ENCODE data around the gene CWC27.

CWC27 gene, protein sequence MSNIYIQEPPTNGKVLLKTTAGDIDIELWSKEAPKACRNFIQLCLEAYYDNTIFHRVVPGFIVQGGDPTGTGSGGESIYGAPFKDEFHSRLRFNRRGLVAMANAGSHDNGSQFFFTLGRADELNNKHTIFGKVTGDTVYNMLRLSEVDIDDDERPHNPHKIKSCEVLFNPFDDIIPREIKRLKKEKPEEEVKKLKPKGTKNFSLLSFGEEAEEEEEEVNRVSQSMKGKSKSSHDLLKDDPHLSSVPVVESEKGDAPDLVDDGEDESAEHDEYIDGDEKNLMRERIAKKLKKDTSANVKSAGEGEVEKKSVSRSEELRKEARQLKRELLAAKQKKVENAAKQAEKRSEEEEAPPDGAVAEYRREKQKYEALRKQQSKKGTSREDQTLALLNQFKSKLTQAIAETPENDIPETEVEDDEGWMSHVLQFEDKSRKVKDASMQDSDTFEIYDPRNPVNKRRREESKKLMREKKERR

DNA sequence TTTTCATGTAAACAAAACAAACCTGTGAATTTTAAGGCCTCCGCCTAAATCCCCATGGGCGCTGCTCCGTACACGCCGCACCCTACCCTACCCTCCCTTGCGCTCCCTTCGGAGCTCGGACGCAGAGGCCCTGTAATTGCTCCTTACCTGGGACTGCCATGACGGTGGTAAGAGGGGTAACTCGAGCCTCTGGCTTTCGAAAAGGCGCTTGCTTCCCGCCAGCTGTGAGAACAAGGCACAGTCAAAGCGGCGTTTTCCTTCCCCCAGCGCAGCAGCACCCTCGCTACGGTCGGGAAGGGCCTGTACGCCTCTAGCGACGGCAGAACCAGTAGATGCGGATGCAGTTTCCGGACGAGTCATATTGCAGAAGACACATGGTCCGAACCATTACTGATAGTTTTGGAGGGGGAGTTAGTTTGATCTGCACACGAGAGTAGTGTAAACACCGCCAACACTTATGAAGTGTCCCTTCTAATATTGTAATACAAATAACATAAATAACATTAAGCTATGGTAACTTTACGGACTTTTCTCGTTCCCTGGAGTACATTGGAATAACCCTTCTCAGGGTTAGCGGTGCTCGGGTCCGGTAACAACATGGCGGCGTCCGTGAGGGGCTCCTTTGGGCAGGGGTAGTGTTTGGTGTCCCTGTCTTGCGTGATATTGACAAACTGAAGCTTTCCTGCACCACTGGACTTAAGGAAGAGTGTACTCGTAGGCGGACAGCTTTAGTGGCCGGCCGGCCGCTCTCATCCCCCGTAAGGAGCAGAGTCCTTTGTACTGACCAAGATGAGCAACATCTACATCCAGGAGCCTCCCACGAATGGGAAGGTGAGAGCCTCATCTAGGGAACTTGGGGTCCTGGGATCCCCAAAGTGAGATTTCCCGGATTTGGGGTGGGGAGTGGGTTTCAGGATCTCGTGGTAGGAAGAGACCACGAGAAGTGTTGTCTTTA is at the start of gene CWC27, which contains the start of gene SREK1IP1:
Gene CWC27 (plus strand): TSS at position 573 of the 955 bp plus-strand sequence. CDS start 217 bp downstream, at position 790.
Gene SREK1IP1 (minus strand): TSS at position 334 of the 955 bp plus-strand sequence. CDS start 174 bp downstream, at position 160.
- peak; percentile 82 to 90 for DNase-seq

DNA sequence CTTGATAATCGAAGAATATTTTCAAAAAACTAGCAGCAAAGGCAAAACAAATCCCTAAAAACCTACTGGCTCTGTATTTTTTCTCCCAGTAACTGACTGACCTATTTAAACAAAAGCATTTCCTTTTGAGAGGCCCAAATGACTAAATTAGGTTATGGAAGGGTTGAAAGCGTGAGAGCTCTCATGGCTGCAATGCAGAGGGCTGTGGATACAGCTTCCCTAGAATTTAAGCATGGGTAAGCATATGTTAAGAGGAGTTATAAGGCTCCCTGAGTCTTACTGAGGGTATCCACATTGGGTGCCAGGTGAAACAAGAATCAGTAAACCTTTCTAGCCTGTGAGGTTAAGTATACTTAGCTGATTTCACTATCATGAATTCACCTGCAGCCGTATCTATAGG is 46.1 kb upstream of the CWC27 start:
- no peak for DNase-seq

DNA sequence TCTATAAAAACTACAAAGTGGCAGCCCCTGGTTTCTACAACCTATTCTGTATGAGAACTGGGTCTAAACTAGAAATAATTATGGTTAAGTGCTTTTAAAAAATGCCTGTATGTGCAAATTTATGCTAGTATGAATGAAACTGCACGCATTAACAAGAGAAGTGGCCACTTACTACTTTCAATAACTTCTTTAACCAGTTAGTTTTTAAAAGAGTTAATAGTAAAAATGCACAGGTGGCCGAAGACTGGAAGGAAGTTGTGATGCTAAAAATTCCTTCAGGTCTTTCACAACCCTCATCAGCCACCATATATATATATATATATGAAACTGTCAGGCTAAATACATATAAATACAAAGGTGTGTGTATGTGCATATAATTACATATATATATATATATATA is 41.6 kb upstream of the CWC27 start:
- no peak for DNase-seq

DNA sequence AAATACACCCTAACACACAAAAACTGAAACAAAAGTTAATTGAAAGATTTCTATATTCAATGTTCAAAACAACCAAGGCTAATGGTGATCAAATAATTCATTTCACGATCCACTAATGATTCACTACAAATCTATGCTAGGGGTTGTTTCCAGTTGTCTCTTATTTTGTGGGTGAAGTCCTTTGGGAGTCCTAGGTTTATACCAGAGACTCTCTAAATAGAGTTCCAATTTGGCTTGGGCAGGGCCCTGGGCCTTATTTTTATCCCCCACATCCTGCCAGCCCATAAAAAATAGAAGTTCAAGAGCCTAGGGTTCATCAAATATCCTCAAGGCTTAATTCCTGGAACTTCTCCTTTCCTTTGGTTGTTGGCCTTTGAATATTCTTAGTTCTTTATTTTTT is 26.3 kb upstream of the CWC27 start:
- no peak for DNase-seq

DNA sequence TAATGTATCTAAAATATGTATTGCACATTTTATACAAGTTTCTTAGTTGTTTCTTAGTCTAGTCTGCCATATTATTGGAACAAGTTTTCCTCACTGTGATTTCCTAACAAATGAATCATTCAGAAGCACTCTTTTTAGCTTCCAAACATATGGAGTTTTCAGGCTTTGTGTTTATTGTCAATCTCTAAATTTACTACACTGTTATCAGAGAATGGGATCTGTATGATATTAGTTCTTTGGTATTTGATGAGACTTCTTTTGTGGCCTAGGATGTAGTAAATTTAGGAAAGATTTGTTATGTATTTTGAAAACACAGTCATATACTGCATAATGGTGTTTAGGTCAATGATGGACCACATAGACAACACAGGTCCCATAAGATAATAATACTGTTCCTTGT is 25.9 kb upstream of the CWC27 start:
- no peak for DNase-seq

DNA sequence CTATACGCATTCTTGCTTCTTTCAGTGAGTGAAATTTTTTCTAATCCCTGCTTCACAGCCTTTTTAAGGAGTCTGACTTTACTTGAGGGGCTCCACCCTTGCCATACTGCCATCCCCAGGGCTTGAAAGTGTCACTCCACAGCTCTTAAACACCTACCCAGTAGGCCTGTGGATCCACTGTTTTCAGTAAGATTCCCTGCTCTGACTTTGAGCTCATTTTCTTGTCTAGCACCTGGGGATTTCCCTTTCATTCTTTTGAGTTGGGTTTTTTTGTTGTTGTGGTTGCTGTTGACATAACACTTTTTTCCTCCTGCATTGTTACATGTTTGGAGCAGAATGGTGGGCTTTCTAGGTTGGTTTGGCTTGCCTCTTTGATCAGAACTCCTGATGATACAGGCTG is 23.8 kb upstream of the CWC27 start:
- no peak for DNase-seq

DNA sequence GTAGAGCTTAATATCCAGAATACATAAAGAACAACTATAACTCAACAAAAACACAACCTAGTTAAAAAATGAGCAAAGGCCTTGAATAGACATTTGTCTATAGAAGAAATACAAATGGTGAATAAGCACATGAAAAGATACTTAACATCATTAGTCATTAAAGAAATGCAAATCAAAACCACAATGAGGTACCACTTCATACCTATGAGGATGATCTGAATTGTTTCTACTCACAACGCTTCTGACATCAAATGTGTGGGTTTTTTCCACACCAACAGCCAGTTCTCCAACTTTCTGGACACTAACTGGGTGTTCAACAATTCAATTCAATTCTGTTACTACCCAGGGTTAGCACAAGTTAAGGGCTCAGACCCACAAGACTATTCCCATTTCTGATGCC is 22.3 kb upstream of the CWC27 start:
- DNase-seq = no peak

DNA sequence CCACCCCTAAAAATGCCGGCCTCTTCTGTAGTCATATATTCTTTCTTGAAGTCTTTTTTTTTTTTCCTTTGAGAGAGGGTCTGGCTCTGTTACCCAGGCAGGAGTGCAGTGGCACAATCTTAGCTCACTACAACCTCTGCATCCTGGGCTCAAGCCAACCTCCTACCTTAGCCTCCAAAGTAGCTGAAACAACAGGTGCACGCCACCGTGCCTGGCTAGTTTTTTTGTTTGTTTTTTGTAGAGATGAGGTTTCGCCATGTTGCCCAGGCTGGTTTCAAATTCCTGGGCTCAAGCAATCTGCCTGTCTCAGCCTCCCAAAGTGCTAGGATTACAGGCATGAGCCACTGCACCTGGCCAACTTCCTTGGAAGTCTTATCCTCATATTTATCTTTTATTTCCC is 19.3 kb upstream of the CWC27 start:
- DNase-seq = no peak

DNA sequence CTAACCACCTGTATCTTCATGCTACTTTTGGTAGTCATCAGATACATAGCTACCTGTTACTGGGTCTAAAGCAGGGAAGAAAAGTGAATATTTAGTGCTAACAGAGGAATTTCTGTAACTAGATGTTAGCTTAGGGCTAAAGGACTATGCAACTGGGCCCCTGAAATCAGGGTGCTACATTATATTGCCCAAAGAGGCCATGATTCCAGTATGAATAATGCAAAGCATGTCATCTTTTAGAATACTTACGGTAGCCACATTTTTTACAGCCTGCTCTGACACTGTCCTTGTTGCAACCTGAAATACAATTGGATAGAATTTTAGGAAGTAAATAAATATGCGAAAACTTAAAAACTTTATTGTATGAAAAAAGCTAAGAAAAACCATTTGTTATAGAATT is 14.7 kb upstream of the CWC27 start:
- no peak for DNase-seq

DNA sequence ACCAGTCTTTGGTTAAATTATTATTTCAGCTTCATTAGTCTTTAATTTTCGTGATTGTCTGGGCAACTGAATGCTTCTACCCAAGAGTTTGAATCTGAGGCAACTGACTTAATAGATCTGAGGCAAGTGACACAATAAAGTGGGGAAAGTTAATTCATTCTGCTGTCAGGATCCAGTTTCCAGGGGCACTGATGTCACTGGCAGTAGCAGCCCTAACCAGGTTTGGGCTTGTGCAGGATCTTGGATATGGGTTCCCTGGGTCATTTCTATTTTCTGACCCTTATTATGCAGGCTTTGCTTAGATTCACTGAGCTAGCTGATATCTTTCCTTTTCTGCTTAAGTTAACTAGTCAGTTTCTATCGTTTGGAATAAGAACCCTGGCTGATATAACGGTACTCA is 9.8 kb upstream of the CWC27 start:
- no peak for DNase-seq

DNA sequence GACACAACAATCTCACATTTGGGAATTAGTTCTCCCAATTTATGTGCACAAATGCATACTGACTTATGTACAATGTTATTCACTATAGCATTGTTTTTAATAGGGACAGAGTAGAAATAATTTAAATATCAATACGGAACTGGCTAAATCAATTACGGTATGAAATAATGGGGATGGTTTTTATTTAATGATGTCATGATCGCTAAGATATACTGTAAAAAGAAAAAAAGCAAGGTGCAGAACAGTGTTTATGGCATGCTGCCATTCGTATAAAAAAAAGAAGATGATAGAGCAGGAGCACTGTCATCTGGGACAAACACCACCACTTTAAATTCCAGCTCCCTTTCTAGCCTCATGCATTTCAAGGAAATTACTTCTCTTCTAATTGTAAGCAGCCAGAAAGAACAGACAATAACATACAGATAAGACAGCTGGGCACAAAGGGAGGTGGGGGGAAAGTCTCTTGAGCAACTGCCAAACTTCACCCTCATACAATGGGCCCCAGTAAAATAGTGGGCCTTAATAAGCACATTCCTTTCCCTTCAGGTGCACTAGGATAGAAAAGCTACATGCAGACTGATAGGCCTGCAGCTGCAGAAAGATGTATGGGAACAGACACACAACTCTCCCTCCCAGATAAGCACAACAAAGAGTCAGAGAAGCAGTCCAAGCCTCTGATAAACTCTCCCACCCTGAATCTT is 8.6 kb upstream of the CWC27 start:
- no peak for DNase-seq

DNA sequence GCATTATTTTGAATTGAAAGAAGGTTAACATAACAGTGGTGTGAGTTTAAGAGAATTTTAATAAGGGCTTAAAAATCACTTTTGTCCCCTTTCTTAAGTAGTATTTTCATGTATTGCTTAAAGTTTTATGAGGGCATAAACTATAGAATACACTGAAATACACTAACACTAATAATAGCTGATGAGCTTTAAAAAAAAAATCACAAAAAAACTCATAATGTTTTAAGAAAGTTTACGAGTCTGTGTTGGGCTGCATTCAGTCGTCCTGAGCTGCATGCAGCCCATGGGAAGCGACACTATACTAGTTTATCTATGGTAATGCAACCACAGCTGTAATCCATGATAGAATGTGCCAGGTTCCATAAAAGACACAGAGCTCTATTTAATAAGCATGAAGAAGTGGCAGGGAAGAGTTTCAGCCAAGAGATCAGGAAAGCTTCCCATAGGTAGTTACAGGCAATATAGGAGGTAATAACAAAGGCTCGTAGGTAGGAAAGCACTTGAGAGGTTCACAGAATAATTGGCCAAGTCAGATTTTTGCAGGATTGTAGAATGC is 4.7 kb upstream of the CWC27 start:
- DNase-seq = no peak

DNA sequence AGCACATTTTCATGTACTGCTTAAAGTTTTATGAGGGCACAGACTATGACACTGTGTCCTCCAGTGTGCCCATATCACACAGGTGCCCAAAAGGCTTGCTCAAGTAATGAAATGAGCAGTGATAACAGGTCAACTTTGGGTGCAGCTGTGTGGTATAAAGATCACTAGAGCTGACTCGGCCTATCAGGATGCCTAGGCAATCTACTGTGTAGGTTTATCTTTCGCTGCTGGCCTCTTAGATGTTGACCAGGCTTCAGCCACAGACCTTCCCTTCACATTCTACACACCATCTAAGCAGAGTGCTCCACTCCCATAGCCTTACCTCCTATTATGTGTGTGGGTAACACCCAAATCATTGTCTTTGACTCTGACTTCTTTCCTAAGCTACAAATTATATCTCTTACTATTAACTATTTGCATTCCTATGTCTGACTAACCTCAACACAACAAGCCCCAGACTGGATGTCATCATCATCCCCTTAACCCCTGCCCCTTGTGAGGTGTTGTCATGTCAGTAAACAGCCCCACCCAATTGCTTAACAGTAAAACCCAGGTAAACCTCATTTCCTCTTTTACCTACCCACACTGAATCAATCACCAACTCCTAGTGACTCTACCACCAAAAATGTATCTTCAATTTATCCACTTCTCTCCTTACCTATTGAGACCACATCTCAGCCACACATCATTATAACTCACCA is 2.8 kb upstream of the CWC27 start:
- DNase-seq = no peak

DNA sequence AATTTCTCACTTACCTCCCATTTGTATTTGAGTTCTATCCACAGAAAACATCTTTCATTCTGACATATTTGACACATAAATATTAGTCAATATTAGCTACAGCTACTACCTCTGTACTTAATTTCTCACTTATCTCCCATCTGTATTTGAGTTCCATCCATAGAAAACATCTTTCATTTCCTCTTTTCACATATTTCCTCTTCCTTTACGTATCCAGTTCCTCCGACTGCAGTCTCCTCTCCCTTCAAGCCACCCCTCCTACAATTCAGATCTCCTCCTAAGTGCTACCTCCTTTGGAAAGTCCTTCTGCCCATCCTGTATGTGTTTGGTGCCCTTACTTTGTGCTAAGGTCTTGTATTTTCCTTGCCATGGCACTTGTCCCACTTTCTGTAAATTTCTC is 1.8 kb upstream of the CWC27 start:
- DNase-seq = no peak

DNA sequence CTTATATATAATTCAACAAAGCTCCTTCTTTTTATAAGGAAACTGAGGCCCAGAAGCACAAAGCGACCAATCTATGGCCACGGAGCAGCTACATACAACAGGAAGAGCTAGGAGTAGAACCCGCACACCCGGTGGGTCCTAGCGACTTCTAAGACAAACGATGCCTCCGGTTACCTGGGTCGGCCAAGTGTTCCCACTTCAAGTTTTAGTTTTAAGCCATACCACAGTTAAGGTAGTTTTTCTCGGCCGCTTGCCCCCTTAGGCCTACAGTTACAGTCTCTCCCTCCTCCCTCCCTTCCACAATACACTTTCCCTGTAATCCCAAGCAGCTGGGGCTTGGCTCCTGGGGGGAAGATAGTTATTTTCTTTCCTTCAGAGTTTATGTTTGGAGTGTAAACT is 772 bp upstream of the CWC27 start:
- DNase-seq = no peak

DNA sequence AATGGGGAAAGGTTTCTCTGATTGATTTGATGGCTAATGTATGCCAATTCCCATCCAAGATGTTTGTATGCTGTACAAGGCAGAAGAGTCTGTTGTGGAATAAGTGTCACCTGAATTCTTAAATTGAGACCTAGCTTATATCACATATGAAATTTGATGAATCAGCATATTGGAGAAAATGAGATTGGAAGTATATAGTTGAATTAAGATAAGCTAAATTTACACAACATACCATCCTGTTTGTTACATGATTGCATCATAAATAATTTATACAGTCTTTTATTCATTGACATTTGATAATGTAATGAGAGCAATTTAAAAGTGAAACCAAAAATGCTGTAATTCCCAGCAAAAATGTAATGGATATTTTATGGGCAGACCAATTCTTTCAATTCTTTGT is 1.1 kb downstream of the CWC27 start:
- no peak for DNase-seq

DNA sequence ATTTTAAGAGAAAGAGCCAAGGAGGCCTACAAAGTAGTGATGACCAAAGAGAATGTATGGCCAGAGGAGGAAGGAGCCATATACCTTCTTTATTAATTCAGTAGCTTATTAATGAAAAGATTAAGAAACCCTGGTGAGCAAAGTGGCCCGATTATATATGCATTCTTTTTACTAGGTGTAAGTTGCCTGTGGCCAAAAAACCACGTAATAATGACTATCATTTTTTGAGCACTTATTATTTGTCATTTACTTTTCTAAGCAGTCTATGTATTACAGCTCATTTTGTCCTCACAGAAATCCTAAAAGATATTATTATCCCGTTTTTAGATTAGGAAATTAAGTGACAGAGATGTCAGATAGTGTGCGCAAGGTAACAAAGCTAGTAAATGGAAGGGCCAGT is 3.0 kb downstream of the CWC27 start:
- no peak for DNase-seq

DNA sequence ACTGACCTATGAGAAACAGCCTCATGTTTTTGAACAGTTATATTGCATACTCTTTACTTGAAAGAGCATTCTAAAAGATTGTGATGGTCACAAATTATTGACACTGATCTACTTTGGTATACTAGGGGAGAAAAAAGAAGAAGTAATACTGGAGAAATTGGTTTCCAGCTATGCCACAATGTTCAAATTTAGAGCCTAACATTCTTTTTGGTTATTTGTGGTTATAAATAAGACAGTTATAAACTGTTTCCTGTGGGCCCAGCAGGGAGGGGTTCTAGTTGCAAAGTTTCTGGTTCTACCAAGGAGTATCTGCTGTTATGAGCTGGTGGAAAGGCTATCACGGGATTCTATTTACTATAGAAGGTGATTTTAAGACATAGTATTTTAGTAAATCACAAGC is 4.8 kb downstream of the CWC27 start:
- DNase-seq = no peak

DNA sequence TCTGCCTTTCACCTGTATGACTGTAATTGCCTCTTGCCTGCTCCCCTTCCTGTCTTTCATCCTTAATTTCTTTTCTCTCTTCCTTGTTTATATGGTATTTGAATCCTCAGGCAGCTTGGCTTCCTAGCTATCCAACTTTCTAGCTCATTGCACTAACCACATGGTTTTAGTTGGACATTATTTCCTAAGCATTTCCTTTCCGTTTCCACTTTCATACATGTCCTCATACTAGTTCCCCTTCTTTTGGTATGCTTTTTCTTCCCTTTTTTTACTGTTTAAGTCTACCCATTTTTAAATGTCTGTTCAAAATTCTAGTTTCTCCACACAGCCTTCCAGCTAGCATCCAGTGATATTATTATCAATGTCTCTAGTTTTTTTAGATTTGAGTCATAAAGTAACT is 6.6 kb downstream of the CWC27 start:
- DNase-seq = no peak

DNA sequence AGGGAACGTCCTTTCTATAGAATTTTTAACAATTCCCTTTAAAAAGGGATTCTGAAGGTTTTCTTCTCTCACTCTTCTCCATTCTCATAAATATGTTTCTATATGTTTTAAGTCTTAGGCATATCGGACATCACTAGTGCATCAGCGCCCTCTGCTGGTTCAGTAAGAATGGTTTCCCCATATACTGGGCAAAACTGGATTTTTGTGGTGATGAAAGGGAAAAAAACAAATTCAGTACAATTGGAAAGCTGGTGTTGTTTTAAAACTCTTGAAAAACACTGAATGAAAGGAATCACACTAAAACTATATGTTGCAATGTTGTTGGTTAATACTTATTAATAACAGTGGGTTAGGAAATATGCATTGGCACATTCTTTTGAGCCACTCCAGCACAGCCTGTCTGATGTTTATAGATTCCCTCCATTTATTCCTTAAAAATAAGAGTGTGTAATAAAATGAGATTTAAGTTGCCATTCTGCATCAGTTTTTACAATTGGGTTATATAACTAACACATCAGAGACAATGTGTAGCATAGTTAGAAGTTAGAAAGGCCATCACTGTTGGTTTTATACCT is 15.8 kb downstream of the CWC27 start:
- peak; percentile 71 to 76 for DNase-seq

DNA sequence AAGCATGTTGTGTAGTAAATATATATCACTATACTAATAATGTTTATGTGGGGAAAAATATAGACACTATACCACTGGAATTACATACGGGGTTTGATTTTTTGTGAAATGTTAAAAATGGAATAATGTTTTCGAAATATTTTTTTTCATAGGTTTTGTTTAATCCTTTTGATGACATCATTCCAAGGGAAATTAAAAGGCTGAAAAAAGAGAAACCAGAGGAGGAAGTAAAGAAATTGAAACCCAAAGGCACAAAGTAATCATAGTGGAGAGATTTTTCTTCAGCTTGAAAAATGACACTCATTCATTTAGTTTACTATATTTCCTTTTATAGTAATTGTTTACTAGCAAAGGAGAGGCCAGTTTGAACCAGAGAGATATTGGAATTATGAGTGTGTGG is 17.6 kb downstream of the CWC27 start:
- no peak for DNase-seq

DNA sequence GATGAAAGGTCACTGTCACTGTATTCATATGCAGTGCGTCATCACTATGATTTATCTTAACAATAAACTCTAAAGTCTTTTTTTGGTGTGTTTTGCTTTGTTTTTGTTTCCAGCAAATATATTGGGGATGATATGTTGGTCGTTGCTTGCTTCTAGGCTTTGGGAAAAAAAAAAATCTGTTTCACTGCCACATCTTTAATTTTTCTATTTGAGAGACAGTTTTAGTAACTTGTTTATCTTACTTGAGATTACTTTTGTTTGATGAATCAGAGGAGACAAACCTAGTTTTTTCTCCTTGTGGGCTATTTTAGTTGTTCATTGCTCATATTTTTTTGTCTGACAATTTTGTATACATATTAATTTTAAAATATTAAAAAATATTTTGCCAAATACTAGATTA is 19.4 kb downstream of the CWC27 start:
- DNase-seq = no peak

Data from CD4-positive, alpha-beta T cell treated with Interleukin-4 for 1 hour (primary cell).